Measurements from ENCODE around the gene ATP8A1.

GRCh38 chr4:42483426-42484379, 173.2 kb downstream of the ATP8A1 start:
- no peak for TF ChIP-seq POLR2A (IDR thresholded peaks at IDR 0.05; ENCODE audit: low read depth, low read length)
- TF ChIP-seq POU2F2 (IDR thresholded peaks at IDR 0.05; ENCODE audit: low read depth, low read length) = no peak
- TF ChIP-seq POLR2AphosphoS5 (IDR thresholded peaks at IDR 0.05; ENCODE audit: low read depth, low read length) = no peak
- no peak for TF ChIP-seq TAF1 (IDR thresholded peaks at IDR 0.05; ENCODE audit: low read depth, low read length)
